ENCODE measurements around the gene EIF2S2. TPM values are rescaled to one million over a fixed set of nuclear protein-coding genes. Genes with fewer than 3 reads are reported as not detected.
A peak's percentile ranks its signal among the peaks of the same experiment; 100 is the strongest.

EIF2S2 gene
- total and polyA plus RNA-seq, 8 donors: 14.3 to 52.3 (median 24.9) TPM

- DNase-seq (no peak), FAIRE-seq (no peak), ATAC-seq (peak; percentile 1 to 15 (median 4))
- Histone ChIP-seq H3K36me3 (no peaks in the 10 kb centered on the region), H3K4me3 (peak overlapping the region; percentile 79 to 98 (median 94)), H3K9me3 (no peaks in the 10 kb centered on the region), H3K27ac (peak overlapping the region; percentile 91 to 98 (median 94)), H3K4me1 (peaks cover 11 to 36% (median 26%) of the 10 kb centered on the region in 3 donors), H3K27me3 (no peaks in the 10 kb centered on the region)
- TF ChIP-seq CTCF (IDR thresholded peaks at IDR 0.05): no peak
- 2% methylated on average over 22 of the region's 22 CpGs for WGBS, 2 donors
- intact Hi-C loops (cut with DNase I): no loop called here
These were observed 1.1 kb downstream of the EIF2S2 start for GRCh38 chr20:34110745-34111641.

DNA sequence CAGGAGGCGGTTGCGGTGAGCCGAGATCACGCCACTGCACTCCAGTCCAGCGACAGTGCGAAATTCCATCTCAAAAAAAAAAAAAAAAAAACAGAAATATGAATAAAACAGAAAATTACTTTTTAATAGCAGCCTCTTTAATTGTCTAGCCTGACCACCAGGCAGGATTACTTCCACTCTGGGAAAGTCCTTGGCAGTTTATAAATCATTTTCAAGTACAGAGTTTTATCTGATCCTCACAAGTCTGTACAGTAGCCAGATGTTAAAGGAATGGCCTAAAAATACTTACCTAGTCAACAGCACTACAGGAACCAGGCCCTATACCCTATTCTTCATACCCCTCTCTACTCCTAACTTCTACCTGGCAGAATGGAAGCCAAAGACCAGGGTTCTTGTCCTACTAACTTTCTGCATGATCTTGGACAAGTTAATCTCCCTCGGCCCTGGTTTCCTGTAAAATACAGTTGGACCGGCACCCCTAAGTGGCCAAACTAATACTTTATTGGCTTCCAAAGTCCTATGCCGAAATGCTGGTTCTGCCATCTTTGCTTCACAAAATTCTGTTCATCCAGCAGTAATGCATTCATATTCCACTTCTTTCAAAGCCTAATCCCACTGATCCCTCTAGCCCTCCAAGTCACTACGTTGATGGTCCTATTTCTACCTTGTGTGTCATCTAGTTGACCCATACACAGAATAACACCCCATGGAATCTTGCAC is 1.9 kb downstream of the EIF2S2 start:
- ATAC-seq: no peak
- Histone ChIP-seq H3K4me1 (peaks cover 11 to 36% (median 26%) of the 10 kb centered on the region in 3 donors), H3K27ac (peak overlapping the region in 2 of 4 donors; percentile 91 to 93), H3K4me3 (peak overlapping the region in 2 of 4 donors; percentile 79 to 98), H3K36me3 (peaks cover 0 to 2% (median 0%) of the 10 kb centered on the region in 3 donors), H3K9me3 (no peaks in the 10 kb centered on the region), H3K27me3 (no peaks in the 10 kb centered on the region)
- FAIRE-seq: no peak
- WGBS, 2 donors: 49 to 50% methylated on average over 10 of the region's 10 CpGs
- intact Hi-C loops (cut with DNase I): no loop called here
- no peak for TF ChIP-seq CTCF (IDR thresholded peaks at IDR 0.05)
- no peak for DNase-seq

- FAIRE-seq (no peak), ATAC-seq (no peak), DNase-seq (no peak)
- H3K27me3 ChIP-seq: no peaks in the 10 kb centered on the region
- no peak overlapping the region for H3K27ac ChIP-seq
- WGBS, 2 donors: 77 to 80% methylated on average over 6 of the region's 6 CpGs
- intact Hi-C loops (cut with DNase I): no loop called here
- H3K4me3 ChIP-seq: peak overlapping the region in 2 of 4 donors; percentile 79 to 98
- H3K4me1 ChIP-seq: peaks cover 11 to 36% (median 26%) of the 10 kb centered on the region in 3 donors
- peaks cover 0 to 9% (median 0%) of the 10 kb centered on the region in 3 donors for H3K36me3 ChIP-seq
- no peak for TF ChIP-seq CTCF (IDR thresholded peaks at IDR 0.05)
- no peaks in the 10 kb centered on the region for H3K9me3 ChIP-seq
These were observed 2.6 kb downstream of the EIF2S2 start for GRCh38 chr20:34109442-34109841.

DNA sequence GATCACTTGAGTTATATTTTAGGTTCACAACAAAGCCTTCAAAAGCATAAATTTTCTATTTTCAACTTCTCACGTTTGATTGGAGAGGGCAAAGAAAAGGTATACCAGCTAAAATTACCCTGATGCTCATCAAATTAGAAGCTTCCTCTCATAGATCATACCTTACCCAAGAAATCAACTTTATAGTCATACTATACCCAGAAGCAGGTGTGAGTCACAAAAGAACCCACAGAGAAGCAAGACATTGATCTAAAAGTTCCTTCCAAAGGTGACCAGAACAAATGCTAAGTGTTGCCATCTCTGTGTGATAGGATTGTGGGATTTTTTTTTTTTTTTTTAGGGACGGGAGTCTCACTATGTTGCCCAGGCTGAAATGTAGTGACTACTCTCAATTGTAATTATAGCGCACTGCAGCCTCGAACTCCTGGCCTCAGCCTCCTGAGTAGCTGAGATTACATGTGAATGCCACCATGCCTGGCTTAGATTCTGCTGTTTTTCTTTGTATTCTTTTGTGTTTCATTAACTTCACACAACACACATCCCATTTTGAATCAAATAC is 3.3 kb downstream of the EIF2S2 start:
- H3K4me1 ChIP-seq: peaks cover 11 to 36% (median 26%) of the 10 kb centered on the region in 3 donors

More for the DNA sequence above, 3.3 kb downstream of the EIF2S2 start:
- intact Hi-C loops (cut with DNase I): no loop called here
- ATAC-seq: no peak
- H3K27me3 ChIP-seq: no peaks in the 10 kb centered on the region
- no peaks in the 10 kb centered on the region for H3K9me3 ChIP-seq
- H3K36me3 ChIP-seq: peaks cover 0 to 17% (median 3%) of the 10 kb centered on the region in 3 donors
- no peak for DNase-seq
- WGBS, 2 donors: 55 to 69% methylated on average over 4 of the region's 4 CpGs
- no peak for TF ChIP-seq CTCF (IDR thresholded peaks at IDR 0.05)
- no peak for FAIRE-seq
- no peak overlapping the region for H3K4me3 ChIP-seq
- no peak overlapping the region for H3K27ac ChIP-seq

Data from pancreas (tissue), 10 donors.